H1 (cell line): ENCODE results near the gene IKBIP. TPM values are rescaled to one million over a fixed set of nuclear protein-coding genes. Genes with fewer than 3 reads are reported as not detected.

Experiments
- CTCF ChIA-PET: fragments of 300-600 bp; sonication (Branson Sonifier 250); formaldehyde crosslinking; loops from one replicate; lab custom pipeline; 2021; ENCODE audit not compliant: partially characterized antibody; lab: Charles Lee
- POLR2A ChIA-PET: fragments of 300-600 bp; sonication (Branson Sonifier 250); formaldehyde crosslinking; loops from one replicate; lab custom pipeline; 2021; ENCODE audit warnings: inconsistent platforms; ENCODE audit not compliant: partially characterized antibody; lab: Charles Lee
- DNase-seq, 2 experiments: peaks; one replicate each; pipeline versions ENCODE4 v3.0.0 to v3.0.0-alpha.2; 2010 to 2022; ENCODE audit warnings: low spot score in 2 of 2, low read depth in 1 of 2, mixed read lengths in 1 of 2
- FAIRE-seq: peaks from 2 replicates; lab custom pipeline; 2011; peaks lifted over from hg19 to GRCh38; lab: Jason Lieb, UNC
- H2AFZ ChIP-seq: 2 replicates; pipeline ENCODE4 v1.8.1; 2012; ENCODE audit warnings: low read length, inconsistent platforms
- H2AK5ac ChIP-seq: 2 replicates; pipeline ENCODE4 v1.6.1; 2013; ENCODE audit warnings: low read depth, low read length
- H2BK120ac ChIP-seq: replicated peaks from 2 replicates; pipeline ENCODE3; 2013; ENCODE audit warnings: low read depth, low read length, inconsistent platforms
- H2BK12ac ChIP-seq: 2 replicates; pipeline ENCODE4 v1.6.1; 2013; ENCODE audit warnings: low read depth, low read length
- H2BK15ac ChIP-seq: 2 replicates; pipeline ENCODE4 v1.6.1; 2013; ENCODE audit warnings: low read length
- H2BK20ac ChIP-seq: 2 replicates; pipeline ENCODE4 v1.6.1; 2013; ENCODE audit warnings: low read length
- H2BK5ac ChIP-seq: 2 replicates; pipeline ENCODE4 v1.6.1; 2013; ENCODE audit warnings: low read depth, low read length
- H3K14ac ChIP-seq: 2 replicates; pipeline ENCODE4 v1.6.1; 2013; ENCODE audit warnings: inconsistent platforms; ENCODE audit not compliant: insufficient read length
- H3K18ac ChIP-seq: 2 replicates; pipeline ENCODE4 v1.6.1; 2013; ENCODE audit warnings: low read length; ENCODE audit errors: extremely low read depth
- H3K23ac ChIP-seq: 2 replicates; pipeline ENCODE4 v1.6.1; 2013; ENCODE audit warnings: inconsistent platforms; ENCODE audit not compliant: insufficient read length
- H3K23me2 ChIP-seq: 2 replicates; pipeline ENCODE4 v1.6.1; 2013; ENCODE audit warnings: low read depth, low read length
- H3K27ac ChIP-seq: 2 replicates; pipeline ENCODE4 v1.6.1; 2011; ENCODE audit warnings: low read depth, low read length, inconsistent platforms
- H3K27me3 ChIP-seq, 4 experiments: replicated peaks in 1 of 4; 1 replicate in 1 of 4; 2 replicates in 3 of 4; pipeline versions ENCODE4 v1.6.1 to v1.8.1; 2011 to 2013; ENCODE audit warnings: low read length in 3 of 4, mild to moderate bottlenecking in 3 of 4, inconsistent platforms in 2 of 4, mixed read lengths in 2 of 4, moderate library complexity in 1 of 4; ENCODE audit not compliant: control insufficient read depth in 3 of 4, insufficient read depth in 3 of 4; ENCODE audit errors: extremely low read depth in 1 of 4
- H3K36me3 ChIP-seq, 4 experiments: 2 replicates each; pipeline versions ENCODE4 v1.6.1 to v1.8.1; 2011 to 2013; ENCODE audit warnings: mild to moderate bottlenecking in 4 of 4, low read length in 3 of 4, moderate library complexity in 2 of 4, control low read depth in 1 of 4, inconsistent platforms in 1 of 4; ENCODE audit not compliant: insufficient read depth in 4 of 4, control insufficient read depth in 2 of 4
- H3K4ac ChIP-seq: replicated peaks from 2 replicates; pipeline ENCODE3; 2013; ENCODE audit warnings: low read length, low read depth, mixed read lengths, inconsistent platforms; ENCODE audit not compliant: insufficient read length
- H3K4me1 ChIP-seq, 4 experiments: replicated peaks in 1 of 4; 1 replicate in 1 of 4; 2 replicates in 3 of 4; pipeline versions ENCODE4 v1.6.1 to v1.8.1; 2011 to 2013; ENCODE audit warnings: low read length in 3 of 4, inconsistent platforms in 2 of 4, mixed read lengths in 1 of 4; ENCODE audit not compliant: insufficient read depth in 4 of 4, control insufficient read depth in 3 of 4
- H3K4me2 ChIP-seq, 2 experiments: 2 replicates each; pipeline versions ENCODE4 v1.6.1 to v1.8.1; 2011 to 2013; ENCODE audit warnings: low read depth in 2 of 2, low read length in 2 of 2, control low read depth in 1 of 2, inconsistent platforms in 1 of 2, mild to moderate bottlenecking in 1 of 2; ENCODE audit not compliant: insufficient read depth in 1 of 2
- H3K4me3 ChIP-seq, 4 experiments: fragments of 200-600, 300-600 bp in 1 of 4; sonication (generic), shearing (Covaris generic), sonication (Bioruptor Twin) in 1 of 4; 2 replicates each; pipeline versions ENCODE4 v1.5.1 to v1.8.1; 2011 to 2016; ENCODE audit warnings: low read length in 4 of 4, low read depth in 3 of 4, control low read depth in 2 of 4, inconsistent platforms in 2 of 4, mild to moderate bottlenecking in 2 of 4, mixed read lengths in 1 of 4, moderate library complexity in 1 of 4; ENCODE audit not compliant: insufficient read depth in 2 of 4; ENCODE audit errors: extremely low read depth in 1 of 4
- H3K56ac ChIP-seq: replicated peaks from 2 replicates; pipeline ENCODE3; 2013; ENCODE audit warnings: low read depth, mild to moderate bottlenecking, mixed read lengths, low read length, inconsistent platforms; ENCODE audit not compliant: insufficient read length
- H3K79me1 ChIP-seq: 2 replicates; pipeline ENCODE4 v1.6.1; 2013; ENCODE audit warnings: low read depth, low read length, control low read depth
- H3K79me2 ChIP-seq, 2 experiments: 2 replicates each; pipeline versions ENCODE4 v1.6.1 to v1.8.1; 2012 to 2013; ENCODE audit warnings: low read length in 2 of 2, mild to moderate bottlenecking in 2 of 2, inconsistent platforms in 1 of 2; ENCODE audit not compliant: insufficient read depth in 2 of 2, control insufficient read depth in 1 of 2
- H3K9ac ChIP-seq, 4 experiments: replicated peaks in 1 of 4; 1 replicate in 1 of 4; 2 replicates in 3 of 4; pipeline versions ENCODE4 v1.6.1 to v1.8.1; 2011 to 2013; ENCODE audit warnings: low read depth in 3 of 4, low read length in 3 of 4, control low read depth in 2 of 4, mild to moderate bottlenecking in 2 of 4, moderate library complexity in 2 of 4, inconsistent platforms in 1 of 4; ENCODE audit errors: extremely low read depth in 1 of 4
- H3K9me3 ChIP-seq, 2 experiments: 2 replicates each; pipeline versions ENCODE4 v1.6.1 to v1.8.1; 2012 to 2013; ENCODE audit warnings: mild to moderate bottlenecking in 2 of 2, moderate library complexity in 2 of 2, control low read depth in 1 of 2, inconsistent platforms in 1 of 2, low read depth in 1 of 2, low read length in 1 of 2, mixed read lengths in 1 of 2; ENCODE audit not compliant: insufficient read depth in 2 of 2
- H4K20me1 ChIP-seq, 2 experiments: replicated peaks in 1 of 2; 2 replicates each; pipeline versions ENCODE3 to v1.8.1; 2011 to 2013; ENCODE audit warnings: inconsistent platforms in 2 of 2, low read length in 2 of 2, mild to moderate bottlenecking in 1 of 2; ENCODE audit not compliant: insufficient read depth in 2 of 2, control insufficient read depth in 1 of 2
- H4K5ac ChIP-seq: 2 replicates; pipeline ENCODE4 v1.6.1; 2013; ENCODE audit warnings: low read length, low read depth, mixed read lengths, inconsistent platforms; ENCODE audit not compliant: insufficient read length
- H4K8ac ChIP-seq: 2 replicates; pipeline ENCODE4 v1.8.0; 2013; ENCODE audit warnings: mild to moderate bottlenecking, moderate library complexity, low read length, inconsistent platforms; ENCODE audit not compliant: insufficient read depth; ENCODE audit errors: extremely low read depth
- H4K91ac ChIP-seq: replicated peaks from 2 replicates; pipeline ENCODE3; 2013; ENCODE audit warnings: low read length, mixed read lengths, inconsistent platforms; ENCODE audit not compliant: insufficient read length
- BCL11A ChIP-seq, 2 experiments: IDR thresholded peaks; one replicate each; pipeline ENCODE4 v1.6.1; 2011; ENCODE audit warnings: low read depth in 2 of 2, low read length in 2 of 2, mild to moderate bottlenecking in 2 of 2
- CHD2 ChIP-seq: IDR thresholded peaks from 2 replicates; pipeline ENCODE4 v1.6.1; 2012; ENCODE audit warnings: low read length, improper control_type of control experiment
- EGR1 ChIP-seq: IDR thresholded peaks from 2 replicates; pipeline ENCODE4 v1.6.1; 2011; ENCODE audit warnings: low read depth, low read length, borderline replicate concordance
- TBP ChIP-seq: IDR thresholded peaks from 2 replicates; pipeline ENCODE4 v1.6.1; 2011; ENCODE audit warnings: low read depth, low read length, improper control_type of control experiment
- whole genome bisulfite sequencing, 2 experiments: shearing (Covaris generic) in 1 of 2; methylation state at CpG; one replicate each; pipeline versions ENCODE4 v1.1.6 to v1.1.7; 2013 to 2015; ENCODE audit warnings: low lambda C conversion rate in 2 of 2, mixed read lengths in 2 of 2, inconsistent platforms in 1 of 2, low coverage in 1 of 2, missing lambda C conversion rate in 1 of 2; ENCODE audit not compliant: insufficient replicate concordance in 2 of 2, insufficient coverage in 1 of 2, insufficient read length in 1 of 2; ENCODE audit errors: extremely low coverage in 1 of 2, missing lambda C conversion rate in 1 of 2; 5-methylcytosine and 5-hydroxymethylcytosine counted together
- polyA plus RNA-seq, 7 experiments: library from polyadenylated mRNA; depleted of rRNA in 3 of 7; stranded (reverse) in 5 of 7; unstranded in 2 of 7; fragments of >200 nt in 5 of 7; fragments of 200-250 nt in 2 of 7; gene quantifications; 1 replicate in 5 of 7; 2 replicates in 1 of 7; 4 replicates in 1 of 7; pipeline versions ENCODE4 v1.2.1 to v1.2.3, GENCODE V29; 2011 to 2013; ENCODE audit warnings: missing spikeins in 2 of 7, mixed read lengths in 2 of 7
- small RNA-seq: library from polyadenylated mRNA; stranded (forward); fragments of <200 nt; extraction: miRNeasy Mini kit (QIAGEN cat#:217004); gene quantifications from one replicate; pipeline ENCODE3, GENCODE V24; 2013; ENCODE audit not compliant: insufficient read depth
- total RNA-seq: library from RNA; stranded (reverse); fragmentation: NEBNext Ultra II Directional; extraction: Animal tissue kit (Norgen Biotek cat#: 25700); gene quantifications from 2 replicates; pipeline ENCODE4 v1.2.1, GENCODE V29; 2021

The IKBIP gene
- total and polyA plus RNA-seq, 2 of the 8 experiments (the other 6 are each of a cell fraction or from before 2014, with no cell fraction given) = 2.7 to 12.4 TPM

- Histone ChIP-seq H3K4ac (no peak overlapping the region), H3K4me3 (no peak overlapping the region), H2AFZ (no peak overlapping the region), H3K79me1 (no peaks in the 10 kb centered on the region)
- TF ChIP-seq BCL11A (IDR thresholded peaks at IDR 0.05; ENCODE audit: low read depth in 2 of 2, low read length in 2 of 2) (no peak), EGR1 (no peak), CHD2 (no peak), TBP (no peak)
- TF ChIP-seq, all 59 proteins: peak for 0
- no peak overlapping the region for H2BK15ac ChIP-seq
- ChIA-PET CTCF (interaction anchor here (0.8 to 1.5 kb wide), 7 partner anchors 8 to 158 kb away, joined by 3 to 10 read pairs (median 3); no protein-coding TSS in a partner anchor), POLR2A (interaction anchor here (1.3 kb wide), 1 partner anchor 18 kb away, joined by 5 read pairs; the partner anchor contains the start of gene SLC25A3)
- no peak overlapping the region for H2BK12ac ChIP-seq
- no peak overlapping the region for H3K4me2 ChIP-seq
- H2BK20ac ChIP-seq = no peak overlapping the region
- H3K79me2 ChIP-seq = no peaks in the 10 kb centered on the region
- no peak overlapping the region for H4K91ac ChIP-seq
- H3K23me2 ChIP-seq = no peaks in the 10 kb centered on the region; the same call in 1 of the 2 replicates
- no peak overlapping the region for H3K14ac ChIP-seq
- H3K27me3 ChIP-seq = no peaks in the 10 kb centered on the region
- H3K9ac ChIP-seq = no peak overlapping the region
- H2BK5ac ChIP-seq = no peak overlapping the region
- no peak overlapping the region for H3K18ac ChIP-seq
- no peaks in the 10 kb centered on the region for H4K20me1 ChIP-seq
- no peaks in the 10 kb centered on the region for H3K4me1 ChIP-seq
- no peak overlapping the region for H2BK120ac ChIP-seq
- no peak overlapping the region for H3K23ac ChIP-seq
- FAIRE-seq = no peak
- no peak overlapping the region for H3K27ac ChIP-seq
- no peak overlapping the region for H3K56ac ChIP-seq
- no peak for DNase-seq
- H2AK5ac ChIP-seq = no peak overlapping the region
- H4K5ac ChIP-seq = no peak overlapping the region
- H3K36me3 ChIP-seq = no peaks in the 10 kb centered on the region
- no peaks in the 10 kb centered on the region for H3K9me3 ChIP-seq
- WGBS, 2 experiments = 81% methylated on average over 4 of the region's 4 CpGs; no CpG with 5 or more reads in 1 of the 2 experiments
- H4K8ac ChIP-seq = no peak overlapping the region
Observed at GRCh38 chr12:98575013-98575412, 69.6 kb downstream of the IKBIP start.

Small RNA genes within 50 kb of the gene (small RNA-seq; reads per million reads assigned to genes)
- gene SNORA53 = 3.1 reads per million, percentile 39 among the genes with 10 or more reads in this experiment

Other genes starting within 250 kb of the IKBIP start
- 189 and 195 TPM in 2 replicates for gene TMPO, start 129.2 kb downstream of the IKBIP start, total RNA-seq
- 30.9 and 43.9 TPM in 2 replicates for gene TMPO, start 129.2 kb downstream of the IKBIP start, polyA plus RNA-seq (2011; rRNA removed)
- 709 and 719 TPM in 2 replicates for gene SLC25A3, start 51.1 kb downstream of the IKBIP start, total RNA-seq
- 669 and 702 TPM in 2 replicates for gene SLC25A3, start 51.1 kb downstream of the IKBIP start, polyA plus RNA-seq (2011; rRNA removed)
- gene APAF1, start 502 bp upstream of the IKBIP start, total RNA-seq = 21.0 and 22.6 TPM in 2 replicates
- 4.3 and 4.7 TPM in 2 replicates for gene APAF1, start 502 bp upstream of the IKBIP start, polyA plus RNA-seq (2011; rRNA removed)